Stomach (tissue), 4 donors: Measurements from ENCODE around the gene ELMO3.

Source experiments
- CTCF ChIP-seq, 7 experiments: fragments of 450-650 bp in 4 of 7; fragments of 200-600 bp in 3 of 7; sonication (generic) in 3 of 7; IDR thresholded peaks; one replicate each; pipeline ENCODE4 v1.5.1; 2016 to 2019; ENCODE audit warnings: antibody characterized with exemption in 7 of 7, control low read depth in 2 of 7, mild to moderate bottlenecking in 1 of 7
- POLR2A ChIP-seq, 4 donors: fragments of 450-650 bp; IDR thresholded peaks; one replicate each; pipeline ENCODE4 v1.6.1; 2016; ENCODE audit warnings: antibody characterized with exemption in 4 of 4, control low read depth in 2 of 4, mild to moderate bottlenecking in 1 of 4, moderate library complexity in 1 of 4
- POLR2AphosphoS5 ChIP-seq, 3 donors: sonication (generic); formaldehyde crosslinking; IDR thresholded peaks; one replicate each; pipeline ENCODE4 v1.6.1; 2016; ENCODE audit warnings: antibody characterized with exemption in 3 of 3

DNA sequence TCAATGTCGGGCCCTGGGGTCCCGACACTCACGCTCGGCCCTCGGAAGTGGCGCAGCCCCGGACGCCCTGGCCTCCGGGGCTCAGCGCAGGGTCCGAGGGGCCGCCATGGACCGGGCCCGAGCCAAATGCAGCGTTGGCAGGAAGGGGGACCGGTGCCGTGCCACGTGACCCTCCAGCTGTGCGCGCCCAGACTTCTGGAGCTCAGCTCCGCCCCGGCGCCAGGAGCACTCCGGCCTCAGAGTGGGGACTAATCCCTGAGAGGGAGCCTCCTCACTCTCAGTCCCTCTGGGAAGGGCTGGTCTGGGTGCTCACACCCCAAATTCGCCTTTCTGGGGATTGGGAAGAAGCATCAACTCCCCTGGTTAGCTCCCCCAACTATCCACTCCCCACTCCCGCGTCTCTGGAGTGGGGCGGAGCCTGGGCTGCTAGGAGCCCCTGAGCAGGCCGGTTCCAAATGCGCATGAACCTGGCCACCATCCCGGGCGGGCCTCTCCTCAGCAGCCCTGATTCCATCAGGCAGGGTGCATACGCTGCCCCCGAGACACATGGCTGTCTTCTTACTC lies 48.0 kb upstream of the ELMO3 start, which contains the start of gene B3GNT9:
- TF ChIP-seq CTCF (IDR thresholded peaks at IDR 0.05), result peak in 1 of 7 experiments; percentile 13
- no peak for TF ChIP-seq POLR2A (IDR thresholded peaks at IDR 0.05)
- TF ChIP-seq POLR2AphosphoS5 (IDR thresholded peaks at IDR 0.05), result peak in 2 of 3 donors; percentile 6 to 21
